ENCODE results near the gene MRPS9.
A peak's percentile ranks its signal among the peaks of the same experiment; 100 is the strongest.

Gene MRPS9

GRCh38 chr2:105037572-105038382 lies at the start of gene MRPS9:
TSS of gene MRPS9 (plus strand) at chr2:105038069. CDS start at chr2:105038093, 24 bp downstream.
- peak; percentile 94 for DNase-seq

- no peak for DNase-seq
Observed at GRCh38 chr2:105005181-105005951, 32.5 kb upstream of the MRPS9 start.

DNA sequence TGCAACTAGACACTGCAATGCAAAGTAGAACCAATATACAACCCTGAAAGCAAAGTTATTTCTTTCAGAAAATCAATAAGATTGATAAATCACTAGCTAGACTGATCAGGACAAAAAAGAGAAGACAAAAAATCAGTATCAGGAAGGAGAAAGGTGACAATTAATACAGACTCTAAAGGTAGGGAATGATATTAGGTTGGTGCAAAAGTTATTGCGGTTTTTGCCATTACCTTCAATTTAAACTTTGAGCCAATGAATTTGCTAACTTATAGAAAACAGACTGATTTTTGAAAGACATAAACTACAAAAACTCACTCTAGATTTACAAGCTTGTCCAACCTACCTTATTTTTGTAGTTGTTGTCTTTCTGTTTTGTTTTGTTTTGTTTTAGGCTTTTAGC lies 30.5 kb upstream of the MRPS9 start:
- no peak for DNase-seq

DNA sequence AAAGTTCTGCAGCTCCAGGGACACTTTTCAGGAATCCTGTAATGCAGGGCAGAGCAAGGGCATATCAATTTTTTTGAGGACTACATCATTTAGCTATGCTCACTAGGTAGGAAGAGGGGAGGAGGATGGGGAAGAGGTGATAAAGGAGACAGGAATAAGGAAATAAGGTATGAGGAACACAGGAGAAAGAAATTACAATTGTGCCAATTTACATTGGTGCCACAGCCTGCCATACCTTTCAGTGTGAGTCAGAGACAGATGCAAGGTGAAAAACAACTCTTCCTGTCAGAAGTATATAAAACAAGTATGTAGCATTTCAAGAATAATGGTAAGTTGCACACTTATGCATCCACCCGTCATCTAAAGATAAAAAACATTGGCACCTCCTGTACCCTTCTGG lies 5.4 kb upstream of the MRPS9 start:
- DNase-seq = no peak

GRCh38 chr2:105034170-105034569 lies 3.7 kb upstream of the MRPS9 start:
- no peak for DNase-seq

DNA sequence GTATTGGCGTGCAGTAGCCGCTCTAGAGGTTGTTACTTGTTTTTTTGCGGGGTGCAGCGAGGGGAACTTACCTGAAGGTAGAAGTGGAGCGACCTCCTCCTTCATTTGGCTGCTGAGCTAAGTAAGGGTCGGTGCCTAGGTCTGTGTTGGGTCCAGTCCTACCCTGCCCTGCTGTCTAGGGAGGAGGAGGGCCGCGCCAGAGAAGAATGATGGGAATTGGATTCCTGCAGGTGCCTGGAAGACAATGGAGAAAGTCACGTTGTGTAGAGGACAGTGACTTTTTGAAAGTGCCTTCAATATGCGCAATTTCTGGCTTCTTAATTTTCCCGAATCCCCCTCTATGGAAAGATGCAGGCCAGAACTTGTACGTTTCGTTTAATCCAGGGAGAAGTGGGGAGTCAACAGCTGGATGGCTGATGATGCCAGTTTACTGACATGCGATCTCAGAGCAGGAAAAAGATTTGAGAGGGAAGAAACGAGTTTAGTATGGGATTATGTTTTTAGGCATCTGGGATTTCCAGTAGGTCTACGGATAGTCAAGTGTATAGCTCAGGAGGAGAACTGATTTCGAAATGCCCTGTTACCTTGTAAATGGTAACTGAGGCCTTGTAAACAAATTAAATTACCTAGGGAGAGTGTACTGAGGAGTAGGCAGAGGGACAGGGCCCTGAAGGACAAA lies 653 bp downstream of the MRPS9 start:
- no peak for DNase-seq

GRCh38 chr2:105039559-105039958 lies 1.7 kb downstream of the MRPS9 start:
- DNase-seq = no peak

GRCh38 chr2:105042189-105042588 lies 4.3 kb downstream of the MRPS9 start:
- DNase-seq = no peak

DNA sequence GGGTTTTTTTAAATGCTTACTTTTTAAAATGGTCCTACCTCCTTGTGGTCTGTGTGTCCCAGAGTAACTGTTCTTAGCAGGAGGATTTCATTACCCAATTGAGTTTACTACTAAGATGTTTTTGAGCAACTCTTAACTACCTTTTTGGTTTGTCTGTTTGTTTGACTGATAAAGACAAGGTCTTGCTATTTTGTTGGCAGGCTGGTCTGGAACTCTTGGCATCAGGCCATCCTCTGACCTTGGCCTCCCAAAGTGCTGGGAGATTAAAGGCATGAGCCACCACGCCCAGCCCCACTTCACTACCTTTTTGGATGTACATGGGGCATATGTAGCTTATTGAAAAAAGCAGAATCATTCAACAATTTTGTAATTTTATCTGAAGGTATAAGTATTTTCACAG lies 14.9 kb downstream of the MRPS9 start:
- DNase-seq = no peak

DNA sequence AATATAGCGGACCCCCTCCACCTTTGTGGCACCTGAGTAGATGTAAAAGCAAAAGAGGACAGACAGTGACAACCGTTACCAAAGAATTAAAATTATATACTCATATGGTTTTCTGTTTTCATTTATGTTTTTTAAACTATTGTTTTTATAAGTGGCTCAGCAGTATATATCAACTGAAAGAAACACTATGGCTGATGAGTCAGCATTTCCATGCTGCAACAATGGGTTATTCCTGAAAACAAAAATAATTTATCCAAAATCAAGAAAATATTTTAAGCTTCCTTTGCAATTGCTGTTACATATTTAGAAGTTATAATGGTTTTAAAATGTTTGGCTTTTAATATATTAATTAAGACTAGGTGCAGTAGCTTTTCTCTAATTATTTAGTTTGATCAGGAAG lies 17.7 kb downstream of the MRPS9 start:
- DNase-seq = no peak

DNA sequence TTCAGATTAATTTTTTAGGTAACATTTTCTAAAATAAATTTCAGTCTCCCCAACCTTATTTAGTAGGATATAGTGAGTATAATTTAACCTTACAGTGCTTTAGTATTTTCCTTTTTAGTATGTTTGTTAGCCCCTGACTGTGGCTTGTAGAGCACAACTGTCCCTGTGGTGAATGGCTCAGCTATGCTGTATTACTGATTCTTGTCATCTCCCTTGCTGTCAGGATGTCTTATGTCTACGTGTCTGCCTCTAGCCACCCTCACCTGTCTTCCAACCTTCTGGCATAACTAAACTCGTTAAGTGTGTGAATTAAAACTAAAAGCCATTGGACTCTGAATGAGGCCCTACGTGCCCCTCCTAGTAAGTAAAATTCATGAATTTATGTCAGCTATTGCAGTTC lies 18.4 kb downstream of the MRPS9 start:
- DNase-seq = no peak

DNA sequence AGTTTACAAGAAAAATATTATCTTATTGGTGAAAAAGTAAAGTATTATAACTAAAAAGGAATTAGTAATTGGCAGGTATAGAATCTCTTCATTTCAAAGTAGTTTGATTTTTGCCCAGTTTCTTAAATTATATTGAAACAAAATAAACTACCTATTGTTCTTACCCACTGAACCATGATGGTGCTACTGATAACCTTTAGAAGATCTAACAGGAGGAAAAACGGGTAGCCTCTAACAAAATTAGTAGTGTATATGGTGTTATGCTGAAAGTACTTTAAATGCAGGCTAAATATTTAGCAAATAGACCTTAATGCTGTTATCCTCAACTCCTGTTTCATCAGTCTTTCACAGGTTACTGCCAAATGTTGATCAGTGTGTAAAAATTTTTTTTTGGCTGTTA lies 19.1 kb downstream of the MRPS9 start:
- no peak for DNase-seq

DNA sequence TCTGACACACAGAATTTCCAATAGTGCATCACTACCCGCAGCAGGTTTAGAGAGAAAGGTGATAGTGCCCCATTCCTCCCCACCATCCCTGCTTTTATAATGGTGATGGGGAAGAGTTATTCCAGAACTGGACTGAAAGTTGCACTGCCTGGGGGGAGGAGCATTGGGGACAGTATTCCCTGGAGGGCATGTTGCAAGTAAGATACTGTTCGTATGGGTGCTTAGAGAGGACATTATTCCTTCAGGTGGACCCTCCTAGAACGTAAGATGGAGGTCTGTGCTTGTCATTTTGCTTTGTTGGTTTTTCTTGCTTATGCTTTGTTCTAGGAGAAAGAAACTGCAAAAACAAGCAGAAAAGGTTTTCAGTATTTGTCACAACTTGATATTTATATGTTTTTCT lies 23.7 kb downstream of the MRPS9 start:
- no peak for DNase-seq

DNA sequence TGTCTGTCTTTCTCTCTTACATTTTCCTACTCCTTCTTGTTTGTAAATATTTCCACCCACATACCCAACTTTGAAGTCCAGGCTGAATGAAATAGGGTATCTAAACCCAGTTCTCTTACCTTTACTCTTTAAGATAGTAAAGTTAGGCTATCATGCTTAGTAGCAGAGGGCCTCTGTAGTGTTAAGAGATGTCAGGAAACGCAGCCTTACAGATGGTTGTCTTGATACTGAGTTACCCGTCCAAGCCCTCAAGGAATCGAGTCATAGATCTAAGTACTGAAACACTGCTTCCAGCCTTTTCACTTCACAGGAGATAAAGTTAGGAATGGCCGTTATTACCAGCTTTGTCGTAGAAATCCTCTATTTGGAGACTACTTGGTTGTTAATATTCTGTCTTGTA lies 24.3 kb downstream of the MRPS9 start:
- DNase-seq = no peak

DNA sequence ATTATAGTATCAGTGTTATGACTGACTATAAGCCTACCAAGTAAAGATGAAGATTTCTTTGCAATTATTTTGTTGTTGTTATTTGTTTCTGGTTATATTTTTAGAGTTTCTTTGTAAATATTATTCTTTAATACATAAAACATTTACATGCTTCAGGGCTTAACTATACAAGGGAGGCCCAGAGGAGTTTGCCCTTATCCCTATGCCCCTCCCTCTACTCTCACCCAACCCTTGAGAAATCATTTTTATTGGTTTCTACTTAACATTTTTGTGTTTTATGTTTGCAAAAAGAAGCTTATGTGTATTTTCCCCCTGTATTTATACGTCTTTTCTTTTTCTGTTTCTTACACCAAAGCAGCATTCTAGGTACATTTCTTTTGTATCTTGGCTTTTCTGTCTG lies 30.5 kb downstream of the MRPS9 start:
- no peak for DNase-seq

GRCh38 chr2:105068875-105069274 lies 31.0 kb downstream of the MRPS9 start:
- DNase-seq = no peak

GRCh38 chr2:105070010-105070865 lies 32.4 kb downstream of the MRPS9 start:
- DNase-seq = no peak

- no peak for DNase-seq
Observed at GRCh38 chr2:105071379-105071778, 33.5 kb downstream of the MRPS9 start.

DNA sequence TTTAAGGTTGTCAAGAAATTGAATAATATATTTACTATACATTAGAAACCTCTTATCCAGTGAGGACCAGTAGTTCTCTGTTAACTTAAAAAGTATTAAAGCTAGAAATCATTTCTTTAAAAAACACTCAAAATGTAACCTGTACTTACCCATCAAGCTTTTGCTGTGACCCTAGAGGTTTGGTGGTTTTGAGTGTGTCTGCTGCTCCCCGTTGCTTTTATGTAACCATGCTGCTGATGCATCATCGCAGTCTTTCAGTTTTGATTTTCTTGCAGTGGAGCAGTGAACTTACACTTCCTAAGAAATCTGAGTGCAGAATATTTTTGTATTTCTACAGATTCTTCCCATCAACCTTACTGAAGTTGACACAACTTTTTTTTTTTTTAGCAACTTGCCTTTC lies 34.2 kb downstream of the MRPS9 start:
- DNase-seq = no peak

DNA sequence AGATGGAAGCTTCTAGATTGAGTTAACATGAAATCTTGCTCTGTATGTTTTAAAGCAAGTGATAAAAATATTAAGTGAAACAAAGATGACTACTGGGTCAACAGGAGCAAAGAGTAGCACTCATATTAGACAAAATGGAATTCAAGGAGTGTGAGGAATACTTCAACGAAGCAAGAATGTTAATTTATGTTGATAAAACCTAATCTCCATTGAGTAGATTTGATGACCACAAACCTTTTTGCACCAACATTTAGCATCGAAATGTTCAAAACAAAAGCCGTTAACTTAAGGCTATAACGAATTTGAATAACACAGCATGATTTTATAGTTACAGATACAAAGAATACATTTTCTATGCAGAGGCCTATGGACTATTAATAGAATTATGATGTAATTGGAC lies 35.7 kb downstream of the MRPS9 start:
- no peak for DNase-seq

- DNase-seq = no peak
Observed at GRCh38 chr2:105076121-105076520, 38.3 kb downstream of the MRPS9 start.

DNA sequence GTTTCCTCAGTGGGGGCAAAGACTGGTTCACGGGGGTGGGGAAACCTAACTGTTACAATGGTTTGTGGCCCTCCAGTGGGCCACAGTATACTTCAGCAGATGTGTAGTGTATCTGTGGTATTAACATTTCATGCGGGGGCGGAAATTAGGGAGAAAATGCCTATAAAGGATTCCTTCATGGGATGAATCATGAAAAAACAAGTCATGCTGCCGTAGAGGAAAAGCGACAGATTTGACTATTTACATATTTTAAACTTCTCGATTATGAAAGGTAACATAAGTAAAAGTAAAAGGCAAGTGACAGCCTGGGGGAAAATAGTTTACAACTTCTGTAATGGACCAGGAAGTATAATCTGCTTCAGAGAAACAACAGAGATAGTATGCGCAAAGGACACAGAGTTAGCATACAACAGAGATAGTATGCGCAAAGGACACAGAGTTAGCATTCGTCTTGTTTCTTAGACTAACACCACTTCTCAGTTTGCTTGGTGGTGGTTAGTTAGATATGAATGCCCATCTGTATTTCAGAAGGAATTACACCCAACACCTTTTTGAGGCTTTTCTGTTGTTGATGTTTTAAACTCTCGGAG lies 41.1 kb downstream of the MRPS9 start:
- no peak for DNase-seq

Measured in DMS79 (cell line).